Dendritic cell treated with granulocyte-macrophage colony-stimulating factor and Interleukin-4, amounts not matched to agents 40 ng/mL and 50 ng/mL, for 4 days (primary cell): ENCODE data around the gene TNNT3.

Experiments
- H3K27ac Mint-ChIP-seq: one replicate; pipeline ENCODE4 v1.8.0; 2022; ENCODE audit warnings: mild to moderate bottlenecking, mixed read lengths
- H3K27me3 Mint-ChIP-seq: one replicate; pipeline ENCODE4 v1.8.0; 2022; ENCODE audit warnings: mild to moderate bottlenecking, mixed read lengths
- H3K36me3 Mint-ChIP-seq: one replicate; pipeline ENCODE4 v1.8.0; 2022; ENCODE audit warnings: low read depth, mixed read lengths
- H3K4me1 Mint-ChIP-seq: one replicate; pipeline ENCODE4 v1.8.0; 2022; ENCODE audit warnings: low read depth, mixed read lengths
- H3K4me3 Mint-ChIP-seq: one replicate; pipeline ENCODE4 v1.8.0; 2022; ENCODE audit warnings: mild to moderate bottlenecking, moderate library complexity, mixed read lengths
- H3K9me3 Mint-ChIP-seq: one replicate; pipeline ENCODE4 v1.8.0; 2022; ENCODE audit warnings: mixed read lengths
- intact Hi-C: fragments of 100-400 bp; cut with micrococcal nuclease; formaldehyde crosslinking; loops from one replicate; pipeline ENCODE4 v1.15.0; 2022

TNNT3 gene

GRCh38 chr11:1917523-1918435 lies 1.7 kb upstream of the TNNT3 start:
- Mint-ChIP-seq H3K4me3 (no peak overlapping the region), H3K9me3 (no peaks in the 10 kb centered on the region), H3K4me1 (peaks cover 18% of the 10 kb centered on the region), H3K36me3 (peaks cover 11% of the 10 kb centered on the region), H3K27ac (no peak overlapping the region), H3K27me3 (peaks cover 32% of the 10 kb centered on the region)
- intact Hi-C loops: loop anchor here (5.0 kb wide), 1 partner anchor 80 kb away; the partner anchor contains the start of gene TNNI2

DNA sequence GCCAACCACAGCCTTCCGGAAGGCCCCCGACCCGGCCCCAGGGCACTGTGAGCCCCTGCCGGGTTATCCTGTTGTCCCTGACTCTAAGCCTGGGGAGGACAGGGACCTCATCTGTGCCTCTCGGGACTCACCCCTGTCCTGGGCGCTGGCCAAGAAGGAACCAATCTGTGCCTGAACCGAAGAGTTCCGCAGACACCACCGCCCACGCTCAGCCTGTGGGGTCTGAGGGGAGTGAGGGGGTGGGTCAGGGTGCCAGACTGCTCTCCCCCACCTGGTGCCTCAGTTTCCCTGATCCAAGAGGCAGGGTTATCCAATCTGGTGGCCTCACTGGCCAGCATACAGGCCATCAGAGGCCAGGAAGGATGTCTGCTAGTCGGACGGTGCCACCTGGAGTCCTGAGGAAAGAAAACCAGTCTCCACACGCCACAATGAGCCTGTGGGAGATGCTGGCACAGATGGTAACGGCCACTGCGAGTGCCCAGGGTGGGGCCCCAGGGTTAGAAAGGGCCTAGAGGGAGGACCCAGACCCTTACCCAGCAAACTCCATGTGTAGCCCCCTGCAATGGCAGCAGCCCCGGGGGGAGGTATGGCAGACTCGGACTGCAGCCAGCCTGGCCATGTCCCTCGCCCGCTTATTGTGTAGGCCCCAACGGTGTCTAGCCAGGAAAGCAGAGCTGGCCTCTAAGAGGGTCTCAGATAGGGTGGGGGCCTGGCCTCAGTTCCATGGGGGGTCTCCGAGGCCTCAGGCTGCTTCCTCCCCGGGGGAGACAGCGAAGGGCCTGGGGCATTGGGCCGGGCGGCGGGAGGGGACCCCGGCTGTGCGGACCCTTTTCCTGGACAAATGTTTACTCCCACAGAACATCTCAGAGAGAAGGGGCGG lies 827 bp upstream of the TNNT3 start:
- H3K4me3 Mint-ChIP-seq: no peak overlapping the region
- H3K4me1 Mint-ChIP-seq: peaks cover 11% of the 10 kb centered on the region
- H3K27ac Mint-ChIP-seq: no peak overlapping the region
- intact Hi-C loops: loop anchor here (5.0 kb wide), 1 partner anchor 81 kb away; the partner anchor contains the start of gene TNNI2
- peaks cover 11% of the 10 kb centered on the region for H3K36me3 Mint-ChIP-seq
- peaks cover 38% of the 10 kb centered on the region for H3K27me3 Mint-ChIP-seq
- no peaks in the 10 kb centered on the region for H3K9me3 Mint-ChIP-seq

GRCh38 chr11:1920128-1920908 lies 815 bp downstream of the TNNT3 start:
- peaks cover 10% of the 10 kb centered on the region for H3K4me1 Mint-ChIP-seq
- no peak overlapping the region for H3K27ac Mint-ChIP-seq
- H3K36me3 Mint-ChIP-seq: peaks cover 11% of the 10 kb centered on the region
- intact Hi-C loops: no loop called here
- H3K9me3 Mint-ChIP-seq: no peaks in the 10 kb centered on the region
- no peak overlapping the region for H3K4me3 Mint-ChIP-seq
- peaks cover 41% of the 10 kb centered on the region for H3K27me3 Mint-ChIP-seq

GRCh38 chr11:1920909-1921573 lies 1.5 kb downstream of the TNNT3 start:
- Mint-ChIP-seq H3K27ac (no peak overlapping the region), H3K4me1 (peaks cover 5% of the 10 kb centered on the region), H3K9me3 (no peaks in the 10 kb centered on the region), H3K27me3 (peaks cover 42% of the 10 kb centered on the region), H3K4me3 (no peak overlapping the region), H3K36me3 (peaks cover 5% of the 10 kb centered on the region)
- intact Hi-C loops: no loop called here

GRCh38 chr11:1921574-1922141 lies 2.2 kb downstream of the TNNT3 start:
- Mint-ChIP-seq H3K27me3 (peaks cover 47% of the 10 kb centered on the region), H3K27ac (no peak overlapping the region), H3K4me3 (no peak overlapping the region), H3K9me3 (no peaks in the 10 kb centered on the region), H3K36me3 (no peaks in the 10 kb centered on the region), H3K4me1 (peaks cover 10% of the 10 kb centered on the region)
- intact Hi-C loops: no loop called here

GRCh38 chr11:1922481-1923081 lies 3.1 kb downstream of the TNNT3 start:
- Mint-ChIP-seq H3K27me3 (peaks cover 53% of the 10 kb centered on the region), H3K9me3 (no peaks in the 10 kb centered on the region), H3K4me1 (peaks cover 12% of the 10 kb centered on the region), H3K36me3 (no peaks in the 10 kb centered on the region), H3K4me3 (no peak overlapping the region), H3K27ac (no peak overlapping the region)
- intact Hi-C loops: no loop called here

- Mint-ChIP-seq H3K27me3 (peaks cover 57% of the 10 kb centered on the region), H3K4me1 (peaks cover 12% of the 10 kb centered on the region), H3K36me3 (no peaks in the 10 kb centered on the region), H3K4me3 (no peak overlapping the region), H3K27ac (no peak overlapping the region), H3K9me3 (no peaks in the 10 kb centered on the region)
- intact Hi-C loops: no loop called here
These were observed 3.9 kb downstream of the TNNT3 start for GRCh38 chr11:1923201-1923956.

DNA sequence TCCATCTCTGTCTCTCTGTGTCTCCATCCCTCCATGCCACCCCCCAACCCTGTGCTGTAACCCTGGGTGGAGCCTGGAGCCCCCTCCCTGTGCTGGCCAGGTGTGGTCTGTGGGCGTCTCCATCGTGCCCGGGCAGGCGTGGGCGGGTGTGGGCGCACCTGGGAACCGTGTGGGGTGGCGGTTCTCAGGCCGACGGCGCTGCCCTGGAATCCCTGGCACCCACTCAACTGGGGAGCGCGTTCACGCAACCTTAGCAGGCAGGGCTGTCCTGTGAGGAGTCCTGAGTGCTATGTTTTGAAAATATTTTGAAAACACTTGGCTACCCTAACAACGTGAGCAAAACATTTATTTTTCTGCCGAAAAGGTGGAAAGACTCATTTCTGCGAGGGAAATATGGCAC lies 4.7 kb downstream of the TNNT3 start:
- Mint-ChIP-seq H3K27ac (no peak overlapping the region), H3K4me3 (no peak overlapping the region), H3K4me1 (peaks cover 12% of the 10 kb centered on the region), H3K36me3 (no peaks in the 10 kb centered on the region), H3K27me3 (peaks cover 63% of the 10 kb centered on the region), H3K9me3 (no peaks in the 10 kb centered on the region)
- intact Hi-C loops: no loop called here

- Mint-ChIP-seq H3K36me3 (no peaks in the 10 kb centered on the region), H3K4me3 (no peak overlapping the region), H3K9me3 (no peaks in the 10 kb centered on the region), H3K27ac (no peak overlapping the region), H3K27me3 (peaks cover 63% of the 10 kb centered on the region), H3K4me1 (peaks cover 12% of the 10 kb centered on the region)
- intact Hi-C loops: no loop called here
These were observed 5.3 kb downstream of the TNNT3 start for GRCh38 chr11:1924646-1925372.

GRCh38 chr11:1925373-1926155 lies 6.1 kb downstream of the TNNT3 start:
- intact Hi-C loops: no loop called here
- no peak overlapping the region for H3K27ac Mint-ChIP-seq
- no peaks in the 10 kb centered on the region for H3K36me3 Mint-ChIP-seq
- H3K27me3 Mint-ChIP-seq: peaks cover 65% of the 10 kb centered on the region
- H3K9me3 Mint-ChIP-seq: no peaks in the 10 kb centered on the region
- H3K4me1 Mint-ChIP-seq: peaks cover 12% of the 10 kb centered on the region
- no peak overlapping the region for H3K4me3 Mint-ChIP-seq
